ENCODE results near the gene WDR20.
"Not testable (repeated sequence)": the region's sequence is repeated elsewhere in the genome, so short reads cannot be mapped to it uniquely, and the experiment has no call there.

The WDR20 gene, protein sequence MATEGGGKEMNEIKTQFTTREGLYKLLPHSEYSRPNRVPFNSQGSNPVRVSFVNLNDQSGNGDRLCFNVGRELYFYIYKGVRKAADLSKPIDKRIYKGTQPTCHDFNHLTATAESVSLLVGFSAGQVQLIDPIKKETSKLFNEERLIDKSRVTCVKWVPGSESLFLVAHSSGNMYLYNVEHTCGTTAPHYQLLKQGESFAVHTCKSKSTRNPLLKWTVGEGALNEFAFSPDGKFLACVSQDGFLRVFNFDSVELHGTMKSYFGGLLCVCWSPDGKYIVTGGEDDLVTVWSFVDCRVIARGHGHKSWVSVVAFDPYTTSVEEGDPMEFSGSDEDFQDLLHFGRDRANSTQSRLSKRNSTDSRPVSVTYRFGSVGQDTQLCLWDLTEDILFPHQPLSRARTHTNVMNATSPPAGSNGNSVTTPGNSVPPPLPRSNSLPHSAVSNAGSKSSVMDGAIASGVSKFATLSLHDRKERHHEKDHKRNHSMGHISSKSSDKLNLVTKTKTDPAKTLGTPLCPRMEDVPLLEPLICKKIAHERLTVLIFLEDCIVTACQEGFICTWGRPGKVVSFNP

DNA sequence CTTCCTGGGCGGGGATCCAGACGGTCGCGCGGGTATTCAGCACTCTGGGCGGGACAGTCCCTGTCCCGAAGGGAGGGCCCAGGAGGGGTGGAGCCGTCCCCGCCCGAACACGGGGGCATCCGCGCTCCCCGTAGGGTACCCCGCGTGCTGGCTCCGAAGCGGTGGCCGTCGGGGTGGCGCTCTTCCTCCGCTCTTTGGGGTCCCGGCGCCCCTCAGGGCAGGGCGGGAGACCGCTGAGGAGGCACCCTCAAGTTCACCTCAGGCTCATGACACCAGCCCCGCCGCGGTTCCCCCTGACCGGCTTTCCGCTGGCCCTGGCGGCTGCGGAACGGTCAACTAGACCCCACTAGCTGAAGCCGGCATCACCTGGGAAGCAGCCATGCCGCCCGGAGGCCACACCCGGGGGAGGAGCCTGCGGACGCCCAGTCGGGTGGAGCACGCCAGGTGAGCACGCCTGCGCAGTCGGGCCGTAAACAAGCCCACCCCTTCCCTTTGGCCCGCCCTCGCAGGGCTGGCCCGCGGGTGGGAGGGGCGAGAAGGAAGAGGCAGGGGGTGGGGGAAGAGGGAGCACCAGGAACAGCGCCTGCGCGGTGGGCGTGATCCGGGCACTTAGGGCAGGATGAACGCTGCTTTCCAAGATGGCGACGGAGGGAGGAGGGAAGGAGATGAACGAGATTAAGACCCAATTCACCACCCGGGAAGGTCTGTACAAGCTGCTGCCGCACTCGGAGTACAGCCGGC, at the start of gene WDR20:
Gene WDR20, plus strand, starts transcription at position 612 of the 741 bp plus-strand sequence. Its CDS starts 27 bp downstream, at position 639.
- H3K4me1 Mint-ChIP-seq = peaks cover 17% of the 10 kb centered on the region
- ATAC-seq = peak; percentile 94
- peak within 1 kb of the TSS; percentile 97 for H3K4me3 Mint-ChIP-seq
- peak within 1 kb of the TSS; percentile 98 for H3K27ac Mint-ChIP-seq
- H3K36me3 Mint-ChIP-seq = peaks cover 36% of the 10 kb centered on the region
- DNase-seq (ENCODE audit: low spot score in 2 of 2) = peak; percentile 98 to 100
- H3K9me3 Mint-ChIP-seq = no peaks in the 10 kb centered on the region

DNA sequence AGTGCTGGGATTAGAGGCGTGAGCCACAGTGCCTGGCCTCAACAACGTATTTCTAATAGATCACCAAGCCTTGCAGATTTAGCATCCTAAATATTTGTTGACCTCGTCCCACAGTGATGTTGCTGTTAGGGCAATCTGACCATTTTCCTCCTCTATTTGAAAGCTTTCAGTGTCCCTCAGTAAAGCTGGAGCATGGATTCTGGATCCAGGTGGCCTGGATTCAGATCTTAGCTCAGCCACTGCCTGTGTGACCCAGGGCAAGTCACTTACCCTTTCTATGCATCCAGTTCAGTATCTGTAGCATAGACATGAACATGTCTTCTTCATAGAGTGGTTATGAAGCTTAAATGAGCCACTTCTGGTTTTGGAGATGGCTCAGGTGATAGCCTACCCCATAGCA, 49.0 kb upstream of the WDR20 start:
- Mint-ChIP-seq H3K36me3 (peaks cover 39% of the 10 kb centered on the region), H3K4me1 (peaks cover 39% of the 10 kb centered on the region), H3K4me3 (no peak overlapping the region), H3K27ac (no peak overlapping the region), H3K9me3 (no peaks in the 10 kb centered on the region)
- no peak for DNase-seq (ENCODE audit: low spot score in 2 of 2)
- ATAC-seq = no peak

DNA sequence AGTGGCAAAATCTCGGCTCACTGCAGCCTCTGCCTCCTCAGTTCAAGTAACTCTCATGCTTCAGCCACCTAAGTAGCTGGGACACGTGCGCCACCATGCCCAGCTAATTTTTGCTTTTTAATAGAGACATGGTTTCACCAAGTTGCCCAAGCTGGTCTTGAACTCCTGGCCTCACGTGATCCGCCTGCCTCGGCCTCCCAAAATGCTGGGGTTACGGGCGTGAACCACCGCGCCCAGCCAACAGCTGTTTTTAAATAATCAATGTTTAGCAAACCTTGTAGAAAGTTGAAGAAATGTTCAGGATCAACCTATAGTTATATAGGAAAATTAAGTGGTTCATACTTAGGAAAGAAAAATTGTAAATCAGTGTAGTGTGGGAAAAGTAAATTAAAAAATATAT, 46.9 kb upstream of the WDR20 start:
- no peak for ATAC-seq
- DNase-seq (ENCODE audit: low spot score in 2 of 2) = no peak
- Mint-ChIP-seq H3K4me3 (no peak overlapping the region), H3K9me3 (no peaks in the 10 kb centered on the region), H3K4me1 (peaks cover 48% of the 10 kb centered on the region), H3K27ac (no peak overlapping the region), H3K36me3 (peaks cover 19% of the 10 kb centered on the region)

DNA sequence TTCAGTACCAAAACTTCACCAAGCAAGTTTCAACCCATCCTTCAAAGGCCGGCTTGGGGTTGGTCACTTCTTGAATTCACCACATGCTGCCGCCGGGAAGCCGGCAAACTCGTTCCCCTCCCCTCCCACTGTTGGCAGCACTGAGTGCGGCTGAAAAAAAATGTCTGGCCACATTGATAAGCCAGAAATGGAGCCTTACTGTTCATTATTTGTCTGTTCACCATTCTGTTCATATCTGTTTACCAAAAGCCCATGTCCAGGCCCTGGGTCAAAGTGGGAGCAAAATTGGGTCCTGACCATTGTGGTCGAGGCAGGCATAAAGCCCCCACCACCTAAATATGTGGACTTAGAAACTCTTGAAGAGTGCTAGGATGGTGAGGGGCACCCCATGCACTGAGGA, 45.6 kb upstream of the WDR20 start:
- no peak for DNase-seq (ENCODE audit: low spot score in 2 of 2)
- Mint-ChIP-seq H3K9me3 (no peaks in the 10 kb centered on the region), H3K36me3 (peaks cover 6% of the 10 kb centered on the region), H3K4me3 (no peak overlapping the region), H3K4me1 (peaks cover 37% of the 10 kb centered on the region), H3K27ac (no peak overlapping the region)
- no peak for ATAC-seq

DNA sequence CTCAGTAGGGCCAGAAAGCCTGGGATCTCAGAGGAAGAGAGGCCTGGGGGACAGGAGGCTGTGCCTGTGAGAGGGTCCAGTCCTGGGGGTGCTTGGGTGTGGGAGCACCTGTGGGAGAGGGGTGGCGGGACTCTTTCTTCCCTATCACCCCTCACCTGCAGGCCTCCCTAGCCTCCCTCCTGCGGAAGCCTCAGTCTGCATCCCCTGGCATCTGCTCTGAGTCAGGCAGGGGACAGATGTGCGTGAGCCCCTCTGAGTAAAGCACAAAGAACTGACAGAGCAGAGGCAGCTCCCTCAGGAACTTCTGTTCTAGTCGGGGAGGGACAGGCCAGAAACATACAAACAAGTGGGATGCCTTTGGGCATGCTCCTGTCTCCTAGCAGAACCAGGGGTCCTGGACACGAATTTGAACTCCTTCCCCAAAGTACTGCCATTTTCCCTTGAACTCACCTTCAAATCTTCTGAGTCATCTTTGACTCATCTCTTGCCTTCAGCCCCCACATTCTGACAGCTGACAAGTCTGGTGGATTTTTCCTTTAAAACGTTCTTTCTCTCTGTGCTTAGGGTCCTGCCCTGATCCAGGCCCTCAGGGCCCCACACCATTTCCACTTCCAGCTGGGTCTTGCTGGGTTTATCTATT, 44.3 kb upstream of the WDR20 start:
- Mint-ChIP-seq H3K4me3 (peak overlapping the region; percentile 11), H3K27ac (peak overlapping the region; percentile 74), H3K9me3 (no peaks in the 10 kb centered on the region), H3K36me3 (peaks cover under 1% of the 10 kb centered on the region), H3K4me1 (peaks cover 25% of the 10 kb centered on the region)
- DNase-seq (ENCODE audit: low spot score in 2 of 2) = no peak
- ATAC-seq = peak; percentile 69

DNA sequence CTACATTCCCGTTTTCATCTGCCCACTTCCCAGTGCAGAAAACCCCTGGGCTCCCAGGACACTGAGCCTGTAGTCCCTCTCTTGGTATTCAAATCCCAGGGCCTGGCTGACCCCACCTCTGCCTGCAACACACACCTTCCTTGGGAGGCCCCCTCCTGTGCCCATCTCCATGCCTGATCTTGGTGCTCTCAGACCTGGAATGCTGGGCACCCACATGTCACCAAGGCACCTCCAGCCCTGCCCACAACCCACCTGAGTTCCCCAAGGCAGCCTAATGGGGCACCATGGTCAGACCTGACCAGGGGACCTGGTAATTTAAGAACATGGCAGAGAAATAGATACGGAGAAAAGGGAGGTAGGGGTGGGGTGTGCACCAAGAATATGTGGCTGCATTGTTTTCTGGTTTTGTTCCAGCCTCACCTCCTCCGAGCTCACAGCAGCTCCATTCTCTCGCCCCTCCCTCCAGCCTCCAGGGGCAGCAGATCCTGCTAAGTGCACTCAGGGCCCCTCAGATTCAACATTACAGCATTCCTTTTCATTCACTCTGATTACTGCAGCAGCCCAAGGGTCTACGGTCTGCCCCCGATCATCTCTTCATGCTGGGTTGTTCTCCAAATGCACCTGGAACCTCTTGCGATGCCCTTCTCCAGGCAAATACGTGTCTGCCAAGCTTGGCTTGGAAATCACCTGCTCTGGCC, 43.7 kb upstream of the WDR20 start:
- Mint-ChIP-seq H3K36me3 (no peaks in the 10 kb centered on the region), H3K9me3 (no peaks in the 10 kb centered on the region), H3K4me1 (peaks cover 24% of the 10 kb centered on the region), H3K4me3 (peak overlapping the region; percentile 11), H3K27ac (peak overlapping the region; percentile 74)
- ATAC-seq (peak; percentile 9), DNase-seq (ENCODE audit: low spot score in 2 of 2) (no peak)

- DNase-seq (ENCODE audit: low spot score in 2 of 2) (peak; percentile 52 to 74), ATAC-seq (peak; percentile 61)
- no peak overlapping the region for H3K4me3 Mint-ChIP-seq
- H3K27ac Mint-ChIP-seq = peak overlapping the region; percentile 7
- no peaks in the 10 kb centered on the region for H3K36me3 Mint-ChIP-seq
- H3K4me1 Mint-ChIP-seq = peaks cover 24% of the 10 kb centered on the region
- no peaks in the 10 kb centered on the region for H3K9me3 Mint-ChIP-seq
Observed at GRCh38 chr14:102096569-102097188, 43.0 kb upstream of the WDR20 start.

DNA sequence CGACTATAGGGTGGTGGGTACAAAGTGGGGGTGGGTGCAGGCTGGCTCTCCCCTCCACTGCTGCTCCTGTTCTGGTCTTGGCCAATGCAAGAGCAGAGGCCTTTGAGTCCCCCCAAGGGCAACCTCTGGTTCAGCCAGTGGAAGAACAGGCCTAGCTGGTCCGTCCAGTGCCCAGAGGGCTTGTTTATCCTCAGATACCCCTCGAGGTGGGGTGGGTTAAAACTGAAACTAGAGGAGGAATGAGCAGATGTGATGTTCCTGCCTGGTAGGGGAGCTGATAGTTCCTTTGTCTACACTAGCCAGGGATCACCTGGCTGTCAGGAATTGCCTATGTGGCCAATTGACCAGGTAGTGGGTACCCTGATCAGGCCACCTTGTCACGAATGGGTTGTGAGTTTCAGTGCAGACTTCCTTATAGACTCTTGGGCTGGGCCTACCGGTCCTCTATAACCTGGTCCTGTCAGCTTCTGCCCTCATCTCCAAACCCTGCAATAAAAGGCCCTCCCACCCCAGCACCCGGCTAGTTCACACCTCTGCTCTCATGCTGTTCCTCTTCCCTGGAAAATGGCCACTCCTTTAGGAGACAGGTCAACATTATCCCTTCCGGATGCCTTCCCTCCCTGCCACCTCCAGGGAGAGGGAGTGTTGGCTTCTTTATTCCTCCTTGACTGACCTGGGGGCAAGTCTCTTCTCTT, 42.1 kb upstream of the WDR20 start:
- H3K27ac Mint-ChIP-seq = no peak overlapping the region
- no peak overlapping the region for H3K4me3 Mint-ChIP-seq
- no peak for DNase-seq (ENCODE audit: low spot score in 2 of 2)
- H3K9me3 Mint-ChIP-seq = no peaks in the 10 kb centered on the region
- no peak for ATAC-seq
- H3K4me1 Mint-ChIP-seq = peaks cover 24% of the 10 kb centered on the region
- no peaks in the 10 kb centered on the region for H3K36me3 Mint-ChIP-seq

DNA sequence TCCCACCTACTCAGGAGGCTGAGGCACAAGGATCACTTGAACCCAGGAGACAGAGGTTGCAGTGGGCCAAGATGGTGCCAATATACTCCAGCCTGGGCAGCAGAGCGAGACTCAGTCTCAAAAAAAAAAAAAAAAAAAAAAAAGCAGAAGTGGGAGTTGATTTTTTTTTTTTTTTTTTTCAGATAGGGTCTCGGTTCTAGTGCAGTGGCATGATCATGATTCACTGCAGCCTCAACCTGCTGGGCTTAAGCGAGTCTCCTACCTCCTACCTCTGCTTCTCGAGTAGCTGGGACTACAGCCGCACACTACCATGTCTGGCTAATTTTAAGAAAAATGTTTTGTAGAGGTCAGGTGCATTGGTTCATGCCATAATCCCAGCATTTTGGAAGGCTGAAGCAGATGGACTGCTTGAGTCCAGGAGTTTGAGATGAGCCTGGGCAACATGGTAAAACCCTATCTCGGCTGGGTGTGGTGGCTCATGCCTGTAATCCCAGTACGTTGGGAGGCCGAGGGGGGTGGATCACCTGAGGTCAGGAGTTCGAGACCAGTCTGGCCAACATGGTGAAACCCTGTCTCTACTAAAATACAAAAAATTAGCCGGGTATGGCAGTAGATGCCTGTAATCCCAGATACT, 36.5 kb upstream of the WDR20 start:
- ATAC-seq (no peak), DNase-seq (ENCODE audit: low spot score in 2 of 2) (no peak)
- H3K9me3 Mint-ChIP-seq = no peaks in the 10 kb centered on the region
- H3K4me3 Mint-ChIP-seq = no peak overlapping the region
- H3K27ac Mint-ChIP-seq = no peak overlapping the region
- no peaks in the 10 kb centered on the region for H3K4me1 Mint-ChIP-seq
- no peaks in the 10 kb centered on the region for H3K36me3 Mint-ChIP-seq

GRCh38 chr14:102105369-102105768, 34.3 kb upstream of the WDR20 start:
- Mint-ChIP-seq H3K27ac (no peak overlapping the region), H3K9me3 (no peaks in the 10 kb centered on the region), H3K4me1 (no peaks in the 10 kb centered on the region), H3K36me3 (no peaks in the 10 kb centered on the region), H3K4me3 (no peak overlapping the region)
- ATAC-seq = no peak
- DNase-seq (ENCODE audit: low spot score in 2 of 2) = no peak

- H3K36me3 Mint-ChIP-seq; DNase-seq (ENCODE audit: low spot score in 2 of 2); H3K9me3 Mint-ChIP-seq; ATAC-seq; H3K4me1 Mint-ChIP-seq; H3K4me3 Mint-ChIP-seq; H3K27ac Mint-ChIP-seq: not testable (repeated sequence)
Observed at GRCh38 chr14:102109332-102109731, 30.4 kb upstream of the WDR20 start.

GRCh38 chr14:102111101-102111500, 28.6 kb upstream of the WDR20 start:
- no peaks in the 10 kb centered on the region for H3K9me3 Mint-ChIP-seq
- no peak overlapping the region for H3K4me3 Mint-ChIP-seq
- H3K27ac Mint-ChIP-seq = no peak overlapping the region
- ATAC-seq = no peak
- no peaks in the 10 kb centered on the region for H3K4me1 Mint-ChIP-seq
- no peaks in the 10 kb centered on the region for H3K36me3 Mint-ChIP-seq
- no peak for DNase-seq (ENCODE audit: low spot score in 2 of 2)

- H3K4me1 Mint-ChIP-seq = no peaks in the 10 kb centered on the region
- H3K36me3 Mint-ChIP-seq = no peaks in the 10 kb centered on the region
- H3K27ac Mint-ChIP-seq = no peak overlapping the region
- DNase-seq (ENCODE audit: low spot score in 2 of 2) (no peak), ATAC-seq (peak; percentile 24)
- H3K4me3 Mint-ChIP-seq = no peak overlapping the region
- H3K9me3 Mint-ChIP-seq = no peaks in the 10 kb centered on the region
Observed at GRCh38 chr14:102116361-102117180, 23.1 kb upstream of the WDR20 start.

Measured in stimulated activated effector memory CD8-positive, alpha-beta T cell treated with anti-CD3 and anti-CD28 coated beads, Interleukin-12 subunit alpha, Interleukin-12 subunit beta, amount 100 ng/mL, for 72 hours (primary cell).